Measurements from ENCODE around the gene MYO1D.

DNA sequence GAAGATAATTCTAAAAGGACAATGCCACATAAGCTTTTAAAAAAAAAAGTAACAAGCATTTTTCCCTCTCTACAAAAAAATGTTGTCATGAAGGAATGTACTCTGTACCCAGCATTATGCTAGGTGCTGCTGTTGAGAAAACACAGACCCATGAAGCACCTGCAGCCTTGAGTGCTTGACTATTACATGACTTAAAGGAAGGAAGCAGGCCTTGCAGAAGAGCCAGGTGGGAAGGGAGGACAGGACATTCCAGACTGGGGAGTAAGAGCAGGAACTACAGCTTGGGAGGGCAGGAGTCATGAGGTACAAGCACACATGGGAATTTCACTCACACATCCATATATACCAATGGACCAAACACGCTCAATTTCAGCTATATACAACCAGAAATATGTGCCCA is 3.8 kb downstream of the MYO1D start:
- TF ChIP-seq, protein P1, sequence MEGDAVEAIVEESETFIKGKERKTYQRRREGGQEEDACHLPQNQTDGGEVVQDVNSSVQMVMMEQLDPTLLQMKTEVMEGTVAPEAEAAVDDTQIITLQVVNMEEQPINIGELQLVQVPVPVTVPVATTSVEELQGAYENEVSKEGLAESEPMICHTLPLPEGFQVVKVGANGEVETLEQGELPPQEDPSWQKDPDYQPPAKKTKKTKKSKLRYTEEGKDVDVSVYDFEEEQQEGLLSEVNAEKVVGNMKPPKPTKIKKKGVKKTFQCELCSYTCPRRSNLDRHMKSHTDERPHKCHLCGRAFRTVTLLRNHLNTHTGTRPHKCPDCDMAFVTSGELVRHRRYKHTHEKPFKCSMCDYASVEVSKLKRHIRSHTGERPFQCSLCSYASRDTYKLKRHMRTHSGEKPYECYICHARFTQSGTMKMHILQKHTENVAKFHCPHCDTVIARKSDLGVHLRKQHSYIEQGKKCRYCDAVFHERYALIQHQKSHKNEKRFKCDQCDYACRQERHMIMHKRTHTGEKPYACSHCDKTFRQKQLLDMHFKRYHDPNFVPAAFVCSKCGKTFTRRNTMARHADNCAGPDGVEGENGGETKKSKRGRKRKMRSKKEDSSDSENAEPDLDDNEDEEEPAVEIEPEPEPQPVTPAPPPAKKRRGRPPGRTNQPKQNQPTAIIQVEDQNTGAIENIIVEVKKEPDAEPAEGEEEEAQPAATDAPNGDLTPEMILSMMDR (IDR thresholded peaks at IDR 0.05) = no peak
- TF ChIP-seq EP300 (IDR thresholded peaks at IDR 0.05) (no peak), POLR2A (IDR thresholded peaks at IDR 0.05) (no peak)
